Hepatic stellate cell (primary cell): ENCODE data around the gene SPTBN1.

ENCODE experiments used
- DNase-seq: peaks from one replicate; pipeline ENCODE4 v3.0.0; 2011; ENCODE audit warnings: low spot score

Gene SPTBN1

DNA sequence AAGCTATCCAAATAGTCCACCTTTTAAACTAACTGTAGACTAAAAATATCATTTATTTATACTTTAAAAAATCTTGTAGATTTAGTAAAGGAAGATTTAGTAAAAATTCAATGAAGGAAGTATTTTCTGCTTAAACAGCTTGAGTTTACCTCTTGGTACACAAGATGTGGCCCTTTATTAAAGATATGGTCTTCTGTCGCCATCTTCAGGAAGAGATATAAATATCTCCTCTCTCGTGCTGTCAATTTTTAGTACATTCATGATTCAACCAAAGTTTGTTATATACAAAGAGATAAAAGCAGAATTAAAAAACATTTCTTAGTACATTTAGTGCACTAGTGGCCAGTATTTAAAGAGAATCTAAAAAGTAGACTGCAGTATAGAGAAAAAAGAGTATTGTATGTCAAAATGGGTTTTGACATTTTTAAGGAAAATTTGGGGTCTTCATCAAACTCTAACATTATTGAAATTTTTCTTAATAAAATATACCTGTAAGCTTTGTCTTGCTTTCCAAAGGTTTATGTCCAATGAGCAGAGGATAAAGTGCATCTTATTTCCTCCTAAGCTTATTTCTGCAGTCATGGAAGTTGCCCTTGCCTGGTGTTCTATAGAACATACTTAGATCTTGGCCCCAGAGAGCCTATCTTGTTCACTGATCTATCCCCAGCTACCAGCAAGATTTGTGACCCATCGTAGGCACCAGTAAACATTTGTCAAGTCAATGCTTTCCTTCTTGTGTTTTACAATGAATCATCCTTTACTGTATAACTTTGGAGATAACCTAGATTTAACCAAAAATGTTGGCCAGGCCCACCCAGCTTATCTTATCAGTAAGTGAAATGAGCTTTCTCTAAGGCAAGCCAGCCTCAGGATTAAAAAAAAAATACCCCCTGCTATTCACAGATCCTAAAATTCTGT is 248.8 kb downstream of the SPTBN1 start:
- peak; percentile 41 for DNase-seq

DNA sequence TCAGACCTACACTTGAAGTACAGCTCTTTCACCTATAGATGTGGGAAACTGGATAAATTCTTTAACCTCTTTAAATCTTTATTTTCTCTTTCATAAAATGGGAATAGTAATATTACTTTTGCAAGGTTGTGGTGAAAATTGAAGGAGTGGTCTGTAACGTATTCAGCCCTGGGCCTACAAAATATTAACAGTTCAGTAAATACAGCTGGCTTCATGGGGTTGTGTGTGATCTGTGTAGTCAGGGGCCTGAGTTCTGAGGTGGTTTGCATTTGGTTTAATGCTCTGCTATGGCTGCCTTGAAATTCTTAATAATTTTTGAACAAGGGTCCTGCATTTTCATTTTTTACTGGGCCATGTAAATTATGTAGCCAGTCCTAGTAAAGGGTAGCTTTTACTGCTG is 250.5 kb downstream of the SPTBN1 start:
- no peak for DNase-seq

DNA sequence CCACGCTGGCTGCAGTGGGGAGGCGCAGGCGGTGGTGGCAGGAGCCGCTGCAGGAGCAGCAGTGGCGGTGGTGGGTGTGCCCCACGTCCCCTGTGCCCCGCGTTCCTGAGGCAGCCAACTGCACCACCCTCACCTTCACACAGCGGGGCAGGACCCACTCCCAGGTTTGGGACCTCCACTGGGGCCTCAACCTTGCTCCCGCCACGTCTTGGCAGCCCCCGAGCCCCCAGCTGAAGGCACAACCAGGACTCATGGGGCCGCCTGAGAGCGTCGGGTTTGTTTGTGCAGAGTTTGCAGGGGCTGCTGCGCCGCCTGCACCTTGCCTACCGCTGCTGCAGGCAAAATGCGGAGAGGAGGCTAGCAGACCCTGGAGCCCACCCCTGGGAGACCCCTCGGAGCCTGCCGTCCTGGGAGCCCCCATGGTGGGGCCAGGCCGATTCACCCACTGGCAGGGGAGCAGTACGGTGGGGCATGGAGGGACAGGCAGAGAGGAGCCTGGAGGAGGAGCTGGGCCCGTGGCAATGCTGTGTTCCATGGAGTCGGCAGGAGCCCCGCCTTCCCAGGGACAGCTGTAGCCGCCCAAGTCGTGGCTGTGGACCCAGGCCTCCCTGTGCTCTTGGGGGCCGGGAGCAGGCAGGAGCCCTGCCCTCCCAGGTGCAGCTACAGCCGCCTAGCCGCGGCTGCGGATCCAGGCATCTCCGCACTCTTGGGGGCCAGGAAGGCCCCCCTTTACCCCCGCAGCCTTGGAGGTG is 252.6 kb downstream of the SPTBN1 start:
- peak; percentile 22 for DNase-seq

GRCh38 chr2:54709336-54709809 is 253.2 kb downstream of the SPTBN1 start:
- no peak for DNase-seq

- no peak for DNase-seq
Observed at GRCh38 chr2:54710216-54710615, 254.1 kb downstream of the SPTBN1 start.

DNA sequence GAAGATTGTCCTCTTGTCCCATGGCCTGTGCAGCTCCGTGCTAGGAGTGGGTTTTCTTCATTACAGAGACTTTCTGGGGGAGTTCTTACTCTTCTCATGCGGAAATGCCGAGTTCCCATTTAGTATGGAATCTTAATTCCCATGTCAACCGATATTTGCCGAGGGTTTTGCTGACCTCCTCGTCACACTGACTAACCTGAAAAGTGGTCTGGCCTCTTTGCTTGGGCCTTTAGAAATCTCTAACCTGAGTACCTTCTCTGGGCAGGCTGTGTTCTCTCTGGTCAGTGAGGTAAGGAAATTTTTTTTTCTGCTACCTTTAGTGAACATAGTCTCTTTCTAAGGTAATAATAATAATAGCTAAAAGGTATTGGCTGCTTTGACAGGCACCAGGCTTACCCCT is 256.4 kb downstream of the SPTBN1 start:
- DNase-seq: no peak

DNA sequence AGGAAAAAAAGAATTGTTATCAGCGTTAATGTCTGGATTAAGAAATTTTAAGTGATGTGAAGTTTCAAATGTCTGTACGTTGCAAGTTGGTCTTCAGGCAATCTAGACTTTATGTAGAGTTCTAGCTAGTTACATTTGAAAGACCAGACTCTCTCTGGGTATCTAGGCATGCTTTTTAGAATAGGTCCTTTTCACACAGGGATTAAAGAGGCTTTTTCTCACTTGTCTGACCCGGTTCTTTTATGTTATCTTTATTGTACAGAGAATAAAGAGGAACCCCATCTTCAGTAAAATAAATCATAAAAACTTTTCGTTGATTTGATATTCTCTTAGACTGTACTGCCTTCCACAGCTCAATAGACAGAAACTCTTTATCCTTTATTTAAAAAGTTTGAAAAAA is 258.9 kb downstream of the SPTBN1 start:
- DNase-seq: no peak

GRCh38 chr2:54716375-54716774 is 260.2 kb downstream of the SPTBN1 start:
- no peak for DNase-seq

- DNase-seq: no peak
Observed at GRCh38 chr2:54720563-54720962, 264.4 kb downstream of the SPTBN1 start.
